Activated CD4-positive, CD25-positive, alpha-beta regulatory T cell treated with anti-CD3 and anti-CD28 coated beads, Interleukin-2, amount 50 U/mL, for 16 hours (primary cell): Measurements from ENCODE around the gene TNFRSF6B.

Source experiments
- DNase-seq: peaks from one replicate; pipeline ENCODE4 v3.0.0-alpha.2; 2020; ENCODE audit warnings: low read depth, low spot score

TNFRSF6B gene

GRCh38 chr20:63696306-63696627 is 185 bp upstream of the TNFRSF6B start:
- no peak for DNase-seq

GRCh38 chr20:63697357-63697867 is 960 bp downstream of the TNFRSF6B start:
- DNase-seq = no peak

DNA sequence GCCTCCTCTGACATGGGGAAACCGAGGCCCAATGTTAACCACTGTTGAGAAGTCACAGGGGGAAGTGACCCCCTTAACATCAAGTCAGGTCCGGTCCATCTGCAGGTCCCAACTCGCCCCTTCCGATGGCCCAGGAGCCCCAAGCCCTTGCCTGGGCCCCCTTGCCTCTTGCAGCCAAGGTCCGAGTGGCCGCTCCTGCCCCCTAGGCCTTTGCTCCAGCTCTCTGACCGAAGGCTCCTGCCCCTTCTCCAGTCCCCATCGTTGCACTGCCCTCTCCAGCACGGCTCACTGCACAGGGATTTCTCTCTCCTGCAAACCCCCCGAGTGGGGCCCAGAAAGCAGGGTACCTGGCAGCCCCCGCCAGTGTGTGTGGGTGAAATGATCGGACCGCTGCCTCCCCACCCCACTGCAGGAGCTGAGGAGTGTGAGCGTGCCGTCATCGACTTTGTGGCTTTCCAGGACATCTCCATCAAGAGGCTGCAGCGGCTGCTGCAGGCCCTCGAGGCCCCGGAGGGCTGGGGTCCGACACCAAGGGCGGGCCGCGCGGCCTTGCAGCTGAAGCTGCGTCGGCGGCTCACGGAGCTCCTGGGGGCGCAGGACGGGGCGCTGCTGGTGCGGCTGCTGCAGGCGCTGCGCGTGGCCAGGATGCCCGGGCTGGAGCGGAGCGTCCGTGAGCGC is 1.6 kb downstream of the TNFRSF6B start:
- no peak for DNase-seq

DNA sequence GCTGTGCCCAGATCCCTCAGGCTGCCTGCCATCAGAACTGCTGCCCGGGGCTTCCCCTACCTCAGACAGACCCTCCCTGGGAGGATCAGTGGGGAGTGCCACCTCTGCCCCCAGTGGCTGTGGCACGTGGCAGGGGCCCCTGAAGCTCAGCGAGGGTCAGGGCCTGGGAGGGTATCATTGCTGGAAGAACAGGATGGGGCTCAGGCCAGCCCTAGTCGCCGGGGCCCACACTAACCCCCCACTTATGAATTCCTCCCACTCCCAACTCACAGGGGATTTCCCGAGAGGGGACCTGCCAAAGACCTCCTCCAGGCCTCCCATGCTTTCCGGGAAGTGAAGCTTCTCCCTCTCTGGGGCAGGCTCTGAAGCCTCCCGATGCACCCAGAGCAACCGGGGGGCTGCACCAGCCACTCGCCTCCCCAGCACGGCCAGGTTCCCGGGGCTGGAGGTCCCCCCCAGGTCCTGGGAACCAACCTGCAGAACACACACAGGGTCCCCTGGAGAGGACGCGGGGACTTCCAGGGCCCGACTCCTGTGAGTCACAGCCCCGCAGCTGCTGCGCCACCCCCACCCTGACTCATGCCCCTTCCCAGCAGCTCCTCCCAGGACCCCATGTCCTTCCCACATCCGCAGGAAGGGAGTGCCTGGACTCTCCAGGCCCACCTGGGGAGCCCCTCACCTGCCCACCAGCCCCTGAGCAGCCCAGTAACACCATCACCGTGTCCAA is 2.5 kb downstream of the TNFRSF6B start:
- no peak for DNase-seq

DNA sequence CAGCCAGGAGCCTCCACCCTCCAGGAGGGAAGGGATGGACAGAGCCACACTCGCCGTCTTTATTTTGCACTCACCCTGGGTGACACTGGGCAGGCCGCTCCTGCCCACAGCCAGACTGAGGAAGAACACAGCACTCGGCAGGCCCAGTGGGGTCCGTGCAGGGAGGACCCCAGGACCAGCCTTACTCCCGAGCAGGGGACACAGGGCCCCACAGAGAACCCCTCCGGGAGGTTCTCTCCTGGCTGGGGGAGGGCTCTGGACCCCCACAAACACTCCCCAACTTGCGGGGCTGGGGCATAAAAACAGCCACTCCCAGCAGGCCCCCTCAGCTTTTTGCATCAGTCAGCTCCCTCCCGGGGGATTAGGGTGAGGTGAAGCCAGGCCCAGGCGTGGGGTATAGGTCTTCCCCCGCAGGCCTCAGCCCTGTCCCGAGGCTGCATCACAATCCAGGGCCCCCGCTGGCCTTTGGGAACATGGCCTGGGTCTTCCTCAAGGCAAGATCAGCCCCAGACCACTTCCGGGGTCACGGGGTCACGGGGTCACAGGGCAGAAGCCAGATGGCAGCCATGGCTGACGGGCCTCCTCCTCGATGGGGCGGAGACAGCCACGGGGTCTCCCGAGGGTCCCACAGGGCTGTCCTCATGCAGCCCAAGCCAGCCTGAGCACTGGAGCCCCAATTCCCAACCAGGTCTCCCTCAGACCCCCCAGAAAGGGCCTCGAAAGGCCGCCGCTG is 3.2 kb downstream of the TNFRSF6B start:
- no peak for DNase-seq

- no peak for DNase-seq
These were observed 4.0 kb downstream of the TNFRSF6B start for GRCh38 chr20:63700199-63701050.

DNA sequence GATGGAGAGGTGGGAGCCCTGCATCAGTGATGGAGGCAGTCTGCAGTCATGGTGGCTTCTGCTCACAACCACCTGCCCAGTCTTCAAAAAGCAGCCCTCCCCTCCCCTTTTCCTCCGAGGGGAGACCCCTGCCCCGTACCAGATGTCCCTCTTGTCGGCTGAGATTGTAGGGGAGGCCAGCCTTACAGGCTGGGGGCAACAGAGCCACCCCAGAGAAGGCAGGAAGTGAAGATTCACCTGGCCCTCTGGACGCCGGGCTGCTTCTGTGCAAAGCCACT is 4.5 kb downstream of the TNFRSF6B start:
- no peak for DNase-seq

DNA sequence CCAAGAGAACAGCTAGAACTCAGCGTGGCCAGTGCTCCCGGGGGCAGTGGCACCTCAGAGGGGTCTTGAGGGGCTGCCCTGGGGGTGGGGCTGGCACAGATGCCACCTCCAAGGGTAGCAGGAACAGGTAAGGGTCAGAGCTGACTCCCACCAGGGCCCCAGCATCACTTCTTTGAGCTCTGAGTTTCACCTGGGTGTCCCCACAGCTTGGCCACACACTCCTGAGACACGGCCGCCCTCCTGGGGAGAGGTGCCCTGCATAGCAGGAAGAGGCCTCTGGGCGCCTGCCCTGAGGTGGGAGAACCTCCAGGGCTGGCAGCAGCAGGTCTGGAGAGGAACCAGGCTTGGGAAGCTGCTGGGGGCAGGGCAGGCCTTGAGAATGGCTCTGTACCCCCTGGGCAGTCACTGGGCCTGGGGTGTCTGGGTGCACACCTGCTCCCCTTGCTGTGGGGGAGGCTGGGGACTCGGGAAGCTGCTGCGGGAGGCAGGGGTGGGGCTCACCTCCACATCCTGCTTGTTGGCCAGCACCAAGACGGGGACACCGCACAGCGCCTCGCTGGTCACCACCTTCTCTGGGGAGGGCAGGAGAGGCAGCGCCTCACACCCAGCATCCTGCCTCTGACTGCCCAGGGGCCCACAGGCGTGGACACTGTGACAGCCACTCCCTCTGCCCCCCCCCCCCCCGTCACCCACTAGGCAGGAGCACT is 5.0 kb downstream of the TNFRSF6B start:
- DNase-seq = no peak

GRCh38 chr20:63702036-63702665 is 5.7 kb downstream of the TNFRSF6B start:
- DNase-seq = no peak

- no peak for DNase-seq
These were observed 6.5 kb downstream of the TNFRSF6B start for GRCh38 chr20:63702751-63703470.

- DNase-seq = no peak
These were observed 7.1 kb downstream of the TNFRSF6B start for GRCh38 chr20:63703471-63703975.

GRCh38 chr20:63703976-63704748 is 7.7 kb downstream of the TNFRSF6B start:
- no peak for DNase-seq

GRCh38 chr20:63704749-63705117 is 8.3 kb downstream of the TNFRSF6B start:
- no peak for DNase-seq

DNA sequence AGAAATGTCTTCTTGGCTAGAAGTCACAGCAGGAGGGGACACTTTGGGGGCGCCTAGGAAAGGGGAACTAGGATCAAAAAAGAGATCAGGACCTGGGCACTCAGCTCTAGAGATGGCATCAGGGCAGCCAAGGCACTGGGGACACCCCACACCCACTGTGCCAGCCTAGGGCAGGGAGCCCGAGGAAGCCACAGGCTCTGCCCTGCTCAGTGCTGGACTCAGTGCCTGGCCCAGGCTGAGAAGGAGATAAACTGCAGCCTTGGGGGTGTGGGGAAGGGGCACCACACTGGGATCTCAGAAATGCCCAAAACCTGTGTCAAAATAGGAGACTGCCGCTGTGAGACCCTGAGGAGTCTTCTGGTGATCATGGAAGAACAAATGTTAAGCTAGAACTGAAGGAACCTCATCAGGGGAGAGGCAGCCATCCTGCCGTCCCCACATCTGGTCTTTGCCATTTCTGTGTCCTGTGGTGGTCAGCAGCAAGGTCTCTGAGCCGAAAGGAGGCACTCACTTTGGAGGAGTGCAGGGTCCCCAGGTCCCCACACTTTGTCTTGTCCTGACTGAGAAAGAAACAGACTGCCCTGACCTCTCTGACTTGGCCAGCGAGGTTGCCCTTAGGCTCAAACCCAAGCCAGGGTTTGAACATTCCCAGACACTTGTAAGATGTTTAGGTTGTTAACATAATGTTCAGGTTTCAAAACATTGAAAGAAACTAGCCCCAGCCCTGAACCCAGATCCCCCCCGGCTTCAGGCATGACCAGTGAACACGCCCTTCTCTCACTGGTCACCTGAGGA is 9.0 kb downstream of the TNFRSF6B start:
- DNase-seq = no peak

GRCh38 chr20:63706027-63706695 is 9.7 kb downstream of the TNFRSF6B start:
- DNase-seq = no peak

GRCh38 chr20:63706852-63707557 is 10.6 kb downstream of the TNFRSF6B start:
- DNase-seq = no peak
